K562 (cell line): ENCODE results near the gene CBY2. TPM values are rescaled to one million over a fixed set of nuclear protein-coding genes. Genes with fewer than 3 reads are reported as not detected.
A peak's percentile ranks its signal among the peaks of the same experiment; 100 is the strongest.
"Not testable (repeated sequence)": the region's sequence is repeated elsewhere in the genome, so short reads cannot be mapped to it uniquely, and the experiment has no call there.

Experiments used
- ATAC-seq: fragments of 200-7000 bp; cut with Tn5 transposase; 3 replicates; pipeline ENCODE4 v1.9.1; 2020; ENCODE audit warnings: moderate library complexity
- BruUV-seq: library from RNA; stranded (reverse); fragments of 400-500 nt; replicated peaks from 2 replicates; lab custom pipeline; 2021; lab: Mats Ljungman, UMichigan
- CTCF ChIA-PET: fragments of 300-600 bp; formaldehyde crosslinking; extraction: SDS; loops from one replicate; lab custom pipeline; 2021; ENCODE audit warnings: low intra/inter-chr PET ratio; lab: Yijun Ruan, JAX
- POLR2A ChIA-PET: fragments of 300-600, 350-650 bp; sonication (Branson Sonifier 250); formaldehyde crosslinking; extraction: SDS; loops from one replicate; lab custom pipeline; 2021; ENCODE audit warnings: antibody characterized with exemption, inconsistent platforms; lab: Yijun Ruan, JAX
- DNase-seq, 4 experiments: peaks; one replicate each; pipeline versions ENCODE4 v3.0.0 to v3.0.0-alpha.2; 2011 to 2018; ENCODE audit warnings: low spot score in 3 of 4, mixed read lengths in 3 of 4; ENCODE audit errors: extremely low read depth in 1 of 4
- FAIRE-seq: peaks from 2 replicates; lab custom pipeline; 2011; peaks lifted over from hg19 to GRCh38; lab: Jason Lieb, UNC
- H2AFZ ChIP-seq: 2 replicates; pipeline ENCODE4 v1.6.0; 2011; ENCODE audit warnings: low read depth, low read length, control low read depth, inconsistent platforms
- H3K27ac ChIP-seq: fragments of 200-600 bp; 3 replicates; pipeline ENCODE4 v1.8.0; 2011; ENCODE audit warnings: low read depth, mild to moderate bottlenecking, control low read depth, inconsistent platforms, low read length, moderate library complexity, mixed read lengths; ENCODE audit errors: extremely low read depth
- H3K27me3 ChIP-seq, 2 experiments: fragments of 300-600 bp in 1 of 2; 2 replicates in 1 of 2; 3 replicates in 1 of 2; pipeline versions ENCODE4 v1.6.0 to v1.8.0; 2011; ENCODE audit warnings: inconsistent platforms in 2 of 2, low read length in 2 of 2, mild to moderate bottlenecking in 1 of 2, mixed read lengths in 1 of 2, moderate library complexity in 1 of 2; ENCODE audit not compliant: control insufficient read depth in 2 of 2, insufficient read depth in 2 of 2
- H3K36me3 ChIP-seq: fragments of 300-600 bp; 3 replicates; pipeline ENCODE4 v1.8.0; 2011; ENCODE audit warnings: mild to moderate bottlenecking, low read length, inconsistent platforms; ENCODE audit not compliant: control insufficient read depth, insufficient read depth
- H3K4me1 ChIP-seq, 2 experiments: fragments of 200-600 bp in 1 of 2; replicated peaks in 1 of 2; 2 replicates in 1 of 2; 3 replicates in 1 of 2; pipeline versions ENCODE4 v1.5.1 to v1.8.0; 2011; ENCODE audit warnings: inconsistent platforms in 2 of 2, low read length in 2 of 2, mild to moderate bottlenecking in 1 of 2, mixed read lengths in 1 of 2, moderate library complexity in 1 of 2; ENCODE audit not compliant: control insufficient read depth in 2 of 2, insufficient read depth in 2 of 2
- H3K4me2 ChIP-seq: 2 replicates; pipeline ENCODE4 v1.6.1; 2011; ENCODE audit warnings: low read length, control low read depth, inconsistent platforms, mixed read lengths; ENCODE audit not compliant: insufficient read depth
- H3K4me3 ChIP-seq: fragments of 200-600 bp; sonication (generic), shearing (Covaris generic); 2 replicates; pipeline ENCODE4 v1.5.1; 2016; ENCODE audit warnings: control low read depth, inconsistent platforms
- H3K79me2 ChIP-seq: fragments of 200-600 bp; 3 replicates; pipeline ENCODE4 v1.8.0; 2011; ENCODE audit warnings: low read length, inconsistent platforms; ENCODE audit not compliant: control insufficient read depth, insufficient read depth
- H3K9ac ChIP-seq, 2 experiments: 2 replicates each; pipeline versions ENCODE4 v1.6.0 to v1.6.1; 2011; ENCODE audit warnings: low read depth in 2 of 2, low read length in 2 of 2, control low read depth in 1 of 2, inconsistent platforms in 1 of 2, mild to moderate bottlenecking in 1 of 2, mixed read lengths in 1 of 2; ENCODE audit not compliant: insufficient read depth in 1 of 2
- H3K9me1 ChIP-seq: one replicate; pipeline ENCODE4 v1.6.0; 2011; ENCODE audit warnings: inconsistent platforms, mild to moderate bottlenecking, low read length, moderate library complexity; ENCODE audit not compliant: control insufficient read depth, insufficient read depth
- H3K9me3 ChIP-seq: replicated peaks from 2 replicates; pipeline ENCODE4 v1.5.1; 2011; ENCODE audit warnings: low read depth, low read length, inconsistent platforms; ENCODE audit not compliant: control insufficient read depth, insufficient read depth
- H4K20me1 ChIP-seq: replicated peaks from 2 replicates; pipeline ENCODE4 v1.6.1; 2011; ENCODE audit warnings: low read length, inconsistent platforms, mixed read lengths; ENCODE audit not compliant: control insufficient read depth, insufficient read depth
- C11orf30 ChIP-seq: fragments of 450-650 bp; IDR thresholded peaks from 2 replicates; pipeline ENCODE4 v1.6.1; 2016; ENCODE audit warnings: low read depth, mild to moderate bottlenecking
- COPS2 ChIP-seq: fragments of 450-650 bp; conservative IDR thresholded peaks from 2 replicates; pipeline ENCODE4 v1.6.1; 2016; ENCODE audit warnings: mild to moderate bottlenecking, moderate library complexity
- MAFF ChIP-seq: IDR thresholded peaks from 2 replicates; pipeline ENCODE4 v1.6.1; 2012; ENCODE audit warnings: low read length, improper control_type of control experiment
- MAFG ChIP-seq: fragments of 450-650 bp; conservative IDR thresholded peaks from 2 replicates; pipeline ENCODE4 v1.6.1; 2016; ENCODE audit warnings: missing genetic modification characterization, missing compliant biosample characterization
- MAFK ChIP-seq: IDR thresholded peaks from 2 replicates; pipeline ENCODE4 v1.6.1; 2011; ENCODE audit warnings: low read length, improper control_type of control experiment
- ZNF316 ChIP-seq: fragments of 450-650 bp; IDR thresholded peaks from 2 replicates; pipeline ENCODE4 v1.6.1; 2016
- ZNF75A ChIP-seq: fragments of 450-650 bp; formaldehyde crosslinking; IDR thresholded peaks from 2 replicates; pipeline ENCODE4 v1.4.0; 2020; ENCODE audit warnings: mild to moderate bottlenecking
- WGBS: fragments of 100-300 bp; shearing (Covaris generic); methylation state at CpG from one replicate; pipeline ENCODE4 v1.1.6; 2016; ENCODE audit warnings: low coverage, mixed read lengths; ENCODE audit not compliant: insufficient coverage; ENCODE audit errors: missing lambda C conversion rate; 5-methylcytosine and 5-hydroxymethylcytosine counted together
- in situ Hi-C: fragments of 300-500 bp; cut with MboI; formaldehyde crosslinking; loops from 4 replicates; pipeline ENCODE4 v1.15.0; 2018; ENCODE audit warnings: inconsistent platforms, mixed read lengths
- intact Hi-C: fragments of 100-400 bp; cut with micrococcal nuclease; formaldehyde crosslinking; loops from 2 replicates; pipeline ENCODE4 v1.14.2; 2022
- polyA plus RNA-seq, 8 experiments: library from polyadenylated mRNA; depleted of rRNA in 4 of 8; stranded (reverse) in 5 of 8; unstranded in 3 of 8; fragments of >200 nt; fragmentation: Nextera tagmentation in 2 of 8; fragmentation: Illumina TruSeq in 1 of 8; extraction: Ambion mirVana in 2 of 8; extraction: Trizol in 1 of 8; gene quantifications; 2 replicates each; pipeline versions ENCODE4 v1.2.1 to v1.2.3, GENCODE V29; 2011 to 2014; ENCODE audit warnings: inconsistent platforms in 1 of 8, missing spikeins in 1 of 8
- total RNA-seq, 7 experiments: library from RNA; depleted of rRNA in 6 of 7; stranded (reverse); fragments of >200 nt in 6 of 7; fragmentation: Illumina TruSeq in 2 of 7; extraction: Trizol in 2 of 7; gene quantifications; 2 replicates each; pipeline versions ENCODE4 v1.2.1 to v1.2.3, GENCODE V29; 2011 to 2021; ENCODE audit warnings: low replicate concordance in 1 of 7

CBY2 gene
- total and polyA plus RNA-seq, 9 of the 15 experiments (the other 6 are each of a cell fraction or from before 2014, with no cell fraction given): 0.09 TPM; not detected in 8

DNA sequence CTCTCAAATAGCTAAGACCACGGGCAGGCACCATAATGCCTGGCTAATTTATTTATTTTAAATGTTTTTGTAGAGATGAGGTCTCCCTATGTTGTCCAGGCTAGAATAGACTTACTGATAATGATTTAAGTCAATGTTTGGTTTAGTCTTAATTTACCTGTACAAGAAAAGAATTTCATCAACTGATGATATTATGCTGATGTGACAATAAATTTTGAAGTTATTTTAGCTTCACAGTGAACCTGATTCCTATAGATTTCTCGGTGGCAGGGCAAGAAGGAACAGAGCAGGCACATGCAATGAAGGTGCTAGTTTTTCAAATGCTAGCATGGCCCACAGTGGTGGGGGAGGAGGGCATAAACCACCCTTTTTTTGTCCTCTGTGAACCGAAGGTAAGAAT is 42.6 kb upstream of the CBY2 start:
- WGBS: 0% methylated on average over 3 of the region's 3 CpGs
- Histone ChIP-seq H3K9ac (no peak overlapping the region), H3K27me3 (no peaks in the 10 kb centered on the region), H3K9me3 (no peaks in the 10 kb centered on the region), H3K79me2 (no peaks in the 10 kb centered on the region), H4K20me1 (no peaks in the 10 kb centered on the region), H3K4me2 (no peak overlapping the region), H3K4me3 (no peak overlapping the region), H3K27ac (no peak overlapping the region), H2AFZ (no peak overlapping the region), H3K9me1 (no peaks in the 10 kb centered on the region), H3K36me3 (no peaks in the 10 kb centered on the region), H3K4me1 (no peaks in the 10 kb centered on the region)
- DNase-seq (no peak), FAIRE-seq (no peak), ATAC-seq (no peak)
- intact Hi-C loops: no loop called here
- CTCF ChIA-PET: no interaction called here
- in situ Hi-C loops: no loop called here
- POLR2A ChIA-PET: no interaction called here
- BruUV-seq: no TSS peak
- TF ChIP-seq MAFG (tag) (peak; percentile 73), ZNF75A (CRISPR knock-in tag) (no peak), COPS2 (no peak), C11orf30 (peak; percentile 72; the same call in 1 of the 2 replicates), MAFK (peak; percentile 83), MAFF (peak; percentile 86), ZNF316 (peak; percentile 87)

DNA sequence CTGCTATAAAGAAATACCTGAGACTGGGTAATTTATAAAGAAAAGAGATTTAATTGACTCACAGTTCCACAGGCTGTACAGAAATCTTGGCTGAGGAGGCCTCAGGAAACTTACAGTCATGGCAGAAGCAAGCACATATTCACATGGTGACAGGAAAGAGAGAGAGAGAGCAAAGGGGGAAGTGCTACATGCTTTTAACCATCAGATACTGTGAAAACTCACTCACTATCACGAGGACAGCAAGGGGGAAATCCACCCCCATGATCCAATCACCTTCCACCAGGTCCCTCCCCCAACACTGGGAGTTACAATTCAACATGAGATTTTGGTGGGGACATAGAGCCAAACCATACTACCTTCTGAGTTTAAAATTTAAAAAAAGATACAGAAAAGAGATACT is 41.7 kb upstream of the CBY2 start:
- FAIRE-seq, intact Hi-C loops, DNase-seq: not testable (repeated sequence)

More for the DNA sequence above, 41.7 kb upstream of the CBY2 start:
- H2AFZ ChIP-seq, H4K20me1 ChIP-seq, POLR2A ChIA-PET, CTCF ChIA-PET, H3K27ac ChIP-seq, H3K4me3 ChIP-seq, BruUV-seq, in situ Hi-C loops, H3K9me3 ChIP-seq, H3K79me2 ChIP-seq, H3K4me2 ChIP-seq, H3K4me1 ChIP-seq, ATAC-seq, H3K9ac ChIP-seq, H3K27me3 ChIP-seq, H3K9me1 ChIP-seq, H3K36me3 ChIP-seq: not testable (repeated sequence)
- WGBS: 0% methylated on average over 1 of the region's 1 CpG
